ENCODE data around the gene QRFP.

QRFP gene

GRCh38 chr9:130896233-130897014 is at the start of gene QRFP:
Gene QRFP, minus strand, starts transcription at chr9:130896812. Its CDS starts 2,974 bp downstream, at chr9:130893838.
- no peak for DNase-seq (ENCODE audit: low read depth, low spot score)

- DNase-seq (ENCODE audit: low read depth, low spot score): no peak
These were observed 48.6 kb upstream of the QRFP start for GRCh38 chr9:130945173-130945572.

- no peak for DNase-seq (ENCODE audit: low read depth, low spot score)
These were observed 48.0 kb upstream of the QRFP start for GRCh38 chr9:130944510-130945058.

- no peak for DNase-seq (ENCODE audit: low read depth, low spot score)
These were observed 47.2 kb upstream of the QRFP start for GRCh38 chr9:130943777-130944176.

- no peak for DNase-seq (ENCODE audit: low read depth, low spot score)
These were observed 46.6 kb upstream of the QRFP start for GRCh38 chr9:130943221-130943620.

- no peak for DNase-seq (ENCODE audit: low read depth, low spot score)
These were observed 46.1 kb upstream of the QRFP start for GRCh38 chr9:130942679-130943078.

- no peak for DNase-seq (ENCODE audit: low read depth, low spot score)
These were observed 45.5 kb upstream of the QRFP start for GRCh38 chr9:130942084-130942483.

GRCh38 chr9:130940693-130941576 is 44.3 kb upstream of the QRFP start:
- peak; percentile 40 for DNase-seq (ENCODE audit: low read depth, low spot score)

- no peak for DNase-seq (ENCODE audit: low read depth, low spot score)
These were observed 43.5 kb upstream of the QRFP start for GRCh38 chr9:130940027-130940549.

- no peak for DNase-seq (ENCODE audit: low read depth, low spot score)
These were observed 42.9 kb upstream of the QRFP start for GRCh38 chr9:130939405-130940026.

- DNase-seq (ENCODE audit: low read depth, low spot score): no peak
These were observed 42.2 kb upstream of the QRFP start, which contains the start of gene FIBCD1 for GRCh38 chr9:130938652-130939404. Gene FIBCD1, minus strand, starts transcription at chr9:130939247. Its CDS starts 640 bp downstream, at chr9:130938607.

- DNase-seq (ENCODE audit: low read depth, low spot score): no peak
These were observed 41.6 kb upstream of the QRFP start for GRCh38 chr9:130938184-130938651.

GRCh38 chr9:130937146-130938076 is 40.8 kb upstream of the QRFP start:
- DNase-seq (ENCODE audit: low read depth, low spot score): no peak

- DNase-seq (ENCODE audit: low read depth, low spot score): no peak
These were observed 39.9 kb upstream of the QRFP start for GRCh38 chr9:130936285-130937117.

- no peak for DNase-seq (ENCODE audit: low read depth, low spot score)
These were observed 39.1 kb upstream of the QRFP start for GRCh38 chr9:130935648-130936271.

- DNase-seq (ENCODE audit: low read depth, low spot score): no peak
These were observed 38.4 kb upstream of the QRFP start for GRCh38 chr9:130934702-130935647.

GRCh38 chr9:130934246-130934645 is 37.6 kb upstream of the QRFP start:
- no peak for DNase-seq (ENCODE audit: low read depth, low spot score)

Data from activated CD4-positive, CD25-positive, alpha-beta regulatory T cell treated with anti-CD3 and anti-CD28 coated beads, Interleukin-2, amount 50 U/mL, for 16 hours (primary cell).